Kidney epithelial cell (primary cell): ENCODE measurements around the gene RPP14. TPM values are rescaled to one million over a fixed set of nuclear protein-coding genes. Genes with fewer than 3 reads are reported as not detected.

Experiments used
- DNase-seq: peaks from one replicate; pipeline ENCODE4 v3.0.0-alpha.2; 2010; ENCODE audit warnings: low read depth
- H3K27me3 ChIP-seq: 2 replicates; pipeline ENCODE4 v1.6.0; 2011; ENCODE audit warnings: low read length; ENCODE audit not compliant: control insufficient read depth, insufficient read depth
- H3K36me3 ChIP-seq: 2 replicates; pipeline ENCODE4 v1.5.1; 2011; ENCODE audit warnings: low read length; ENCODE audit not compliant: control insufficient read depth, insufficient read depth
- H3K4me3 ChIP-seq: 2 replicates; pipeline ENCODE4 v1.5.1; 2011; ENCODE audit warnings: low read depth, mild to moderate bottlenecking, control low read depth, low read length
- total RNA-seq: library from RNA; depleted of rRNA; stranded (reverse); fragments of >200 nt; gene quantifications from 2 replicates; pipeline ENCODE4 v1.2.3, GENCODE V29; 2015
- TF ChIP-seq, protein P1 (sequence below): IDR thresholded peaks from 2 replicates; pipeline ENCODE4 v1.5.1; 2011; ENCODE audit warnings: mild to moderate bottlenecking, moderate library complexity, low read length, control low read depth, inconsistent platforms; ENCODE audit not compliant: insufficient read depth, poor library complexity, severe bottlenecking

Gene RPP14
- total RNA-seq, 1 donor from 2014 or later = 15.1 TPM

DNA sequence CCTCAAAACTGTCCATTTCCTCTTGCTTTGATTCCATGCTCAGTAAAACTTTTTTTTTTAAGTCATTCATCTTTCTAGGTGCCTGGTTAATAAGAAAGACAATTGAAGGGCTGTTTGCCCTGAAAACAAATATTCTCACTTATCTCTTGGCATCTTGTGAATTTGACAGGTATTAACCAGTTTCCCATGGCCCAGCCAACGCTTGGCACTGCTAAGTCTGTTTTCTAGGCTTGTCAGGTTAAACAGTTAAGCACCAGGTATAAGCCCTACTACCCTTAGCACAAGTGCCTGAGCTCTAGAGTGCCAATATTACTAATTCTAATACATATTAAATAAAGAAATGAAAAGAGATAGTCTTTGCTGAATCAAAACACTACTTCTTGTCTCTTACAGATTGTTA, 63.0 kb downstream of the RPP14 start:
- Histone ChIP-seq H3K27me3 (no peaks in the 10 kb centered on the region), H3K36me3 (no peaks in the 10 kb centered on the region), H3K4me3 (no peak overlapping the region)
- no peak for DNase-seq
- TF ChIP-seq, protein P1, sequence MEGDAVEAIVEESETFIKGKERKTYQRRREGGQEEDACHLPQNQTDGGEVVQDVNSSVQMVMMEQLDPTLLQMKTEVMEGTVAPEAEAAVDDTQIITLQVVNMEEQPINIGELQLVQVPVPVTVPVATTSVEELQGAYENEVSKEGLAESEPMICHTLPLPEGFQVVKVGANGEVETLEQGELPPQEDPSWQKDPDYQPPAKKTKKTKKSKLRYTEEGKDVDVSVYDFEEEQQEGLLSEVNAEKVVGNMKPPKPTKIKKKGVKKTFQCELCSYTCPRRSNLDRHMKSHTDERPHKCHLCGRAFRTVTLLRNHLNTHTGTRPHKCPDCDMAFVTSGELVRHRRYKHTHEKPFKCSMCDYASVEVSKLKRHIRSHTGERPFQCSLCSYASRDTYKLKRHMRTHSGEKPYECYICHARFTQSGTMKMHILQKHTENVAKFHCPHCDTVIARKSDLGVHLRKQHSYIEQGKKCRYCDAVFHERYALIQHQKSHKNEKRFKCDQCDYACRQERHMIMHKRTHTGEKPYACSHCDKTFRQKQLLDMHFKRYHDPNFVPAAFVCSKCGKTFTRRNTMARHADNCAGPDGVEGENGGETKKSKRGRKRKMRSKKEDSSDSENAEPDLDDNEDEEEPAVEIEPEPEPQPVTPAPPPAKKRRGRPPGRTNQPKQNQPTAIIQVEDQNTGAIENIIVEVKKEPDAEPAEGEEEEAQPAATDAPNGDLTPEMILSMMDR = no peak

Other genes starting within 250 kb of the RPP14 start
- gene DNASE1L3, start 95.3 kb upstream of the RPP14 start, total RNA-seq = not detected in 2 replicates
- gene ABHD6, start 68.5 kb upstream of the RPP14 start, total RNA-seq = 7.7 and 7.9 TPM in 2 replicates
- gene HTD2, start 275 bp downstream of the RPP14 start, total RNA-seq = 5.3 and 8.9 TPM in 2 replicates
- 13.2 and 17.9 TPM in 2 replicates for gene PXK, start 26.6 kb downstream of the RPP14 start, total RNA-seq
- gene PDHB, start 127.6 kb downstream of the RPP14 start, total RNA-seq = 58.2 and 62.8 TPM in 2 replicates
- gene KCTD6, start 185.9 kb downstream of the RPP14 start, total RNA-seq = 6.5 and 7.6 TPM in 2 replicates
- gene ACOX2, start 230.9 kb downstream of the RPP14 start, total RNA-seq = 0.38 and 0.41 TPM in 2 replicates